SK-N-SH treated with all-trans-retinoic acid at 6 μM for 48 hours (cell line): ENCODE measurements around the gene TSPO.

Source experiments
- ATAC-seq: fragments of 200-7000 bp; cut with Tn5 transposase; 3 replicates; pipeline ENCODE4 v1.9.1; 2020; ENCODE audit warnings: mild to moderate bottlenecking, moderate library complexity
- ARNTL ChIP-seq: fragments of 450-650 bp; formaldehyde crosslinking; IDR thresholded peaks from 2 replicates; pipeline ENCODE4 v1.5.0; 2020; ENCODE audit warnings: low read depth, mild to moderate bottlenecking, moderate library complexity, borderline replicate concordance
- CREB5 ChIP-seq: fragments of 250-450 bp; sonication (Bioruptor Pico); IDR thresholded peaks from 2 replicates; pipeline ENCODE4 v1.5.1; 2020; ENCODE audit warnings: low read depth, mild to moderate bottlenecking, moderate library complexity
- CSDC2 ChIP-seq: fragments of 250-450 bp; sonication (Bioruptor Pico); IDR thresholded peaks from 2 replicates; pipeline ENCODE4 v1.5.0; 2020; ENCODE audit warnings: mild to moderate bottlenecking, moderate library complexity
- CSRNP3 ChIP-seq: fragments of 250-450 bp; sonication (Bioruptor Pico); IDR thresholded peaks from 2 replicates; pipeline ENCODE4 v1.5.1; 2021; ENCODE audit warnings: mild to moderate bottlenecking, moderate library complexity
- GLIS3 ChIP-seq: fragments of 250-450 bp; sonication (Bioruptor Pico); IDR thresholded peaks from 2 replicates; pipeline ENCODE4 v1.5.0; 2020; ENCODE audit warnings: mild to moderate bottlenecking, moderate library complexity
- ISL1 ChIP-seq: fragments of 250-450 bp; sonication (Bioruptor Pico); IDR thresholded peaks from 2 replicates; pipeline ENCODE4 v2.1.2; 2022; ENCODE audit warnings: mild to moderate bottlenecking, moderate library complexity
- OSR1 ChIP-seq: fragments of 250-450 bp; sonication (Bioruptor Pico); IDR thresholded peaks from 2 replicates; pipeline ENCODE4 v1.8.0; 2022; ENCODE audit warnings: moderate library complexity, mild to moderate bottlenecking, inconsistent platforms
- PATZ1 ChIP-seq: fragments of 250-450 bp; sonication (Bioruptor Pico); IDR thresholded peaks from 2 replicates; pipeline ENCODE4 v1.8.0; 2020; ENCODE audit warnings: mild to moderate bottlenecking, moderate library complexity, borderline replicate concordance
- POU6F1 ChIP-seq: fragments of 250-450 bp; sonication (Bioruptor Pico); IDR thresholded peaks from 2 replicates; pipeline ENCODE4 v1.8.0; 2021; ENCODE audit warnings: low read depth, mild to moderate bottlenecking, moderate library complexity, borderline replicate concordance
- PPARA ChIP-seq: fragments of 250-450 bp; sonication (Bioruptor Pico); IDR thresholded peaks from 2 replicates; pipeline ENCODE4 v1.5.0; 2020; ENCODE audit warnings: mild to moderate bottlenecking, borderline replicate concordance
- TCF4 ChIP-seq: fragments of 250-450 bp; sonication (Bioruptor Pico); IDR thresholded peaks from 2 replicates; pipeline ENCODE4 v1.8.0; 2021; ENCODE audit warnings: mild to moderate bottlenecking, moderate library complexity, borderline replicate concordance
- TOX ChIP-seq: fragments of 250-450 bp; sonication (Bioruptor Pico); IDR thresholded peaks from 2 replicates; pipeline ENCODE4 v1.8.0; 2021; ENCODE audit warnings: mild to moderate bottlenecking, moderate library complexity, borderline replicate concordance
- TSHZ2 ChIP-seq: fragments of 250-450 bp; sonication (Bioruptor Pico); IDR thresholded peaks from 2 replicates; pipeline ENCODE4 v1.5.0; 2020; ENCODE audit warnings: mild to moderate bottlenecking, moderate library complexity
- ZFP3 ChIP-seq: fragments of 250-450 bp; sonication (Bioruptor Pico); IDR thresholded peaks from 2 replicates; pipeline ENCODE4 v1.5.0; 2020; ENCODE audit warnings: mild to moderate bottlenecking, moderate library complexity
- ZNF565 ChIP-seq: fragments of 450-650 bp; formaldehyde crosslinking; conservative IDR thresholded peaks from 2 replicates; pipeline ENCODE4 v1.5.0; 2020; ENCODE audit warnings: low read depth, mild to moderate bottlenecking, moderate library complexity
- ZNF70 ChIP-seq: fragments of 450-650 bp; formaldehyde crosslinking; IDR thresholded peaks from 2 replicates; pipeline ENCODE4 v1.5.0; 2020; ENCODE audit warnings: mild to moderate bottlenecking, moderate library complexity
- ZNF8 ChIP-seq: fragments of 450-650 bp; formaldehyde crosslinking; IDR thresholded peaks from 2 replicates; pipeline ENCODE4 v1.5.0; 2020; ENCODE audit warnings: mild to moderate bottlenecking, moderate library complexity

TSPO gene

GRCh38 chr22:43211941-43212433, 60.6 kb downstream of the TSPO start (continued):
- no peak for TF ChIP-seq TCF4
- TF ChIP-seq ARNTL: no peak
- TF ChIP-seq CSDC2 (CRISPR knock-in tag): no peak

GRCh38 chr22:43212434-43212952, 61.1 kb downstream of the TSPO start:
- no peak for ATAC-seq
- no peak for TF ChIP-seq CSRNP3
- TF ChIP-seq OSR1 (CRISPR knock-in tag): no peak
- TF ChIP-seq ZNF565 (CRISPR knock-in tag): no peak
- no peak for TF ChIP-seq TSHZ2 (CRISPR knock-in tag)
- no peak for TF ChIP-seq TCF4
- TF ChIP-seq TOX (CRISPR knock-in tag): no peak
- TF ChIP-seq ZNF70 (CRISPR knock-in tag): no peak
- no peak for TF ChIP-seq GLIS3 (CRISPR knock-in tag)
- no peak for TF ChIP-seq PATZ1 (CRISPR knock-in tag)
- TF ChIP-seq ZFP3 (CRISPR knock-in tag): no peak
- no peak for TF ChIP-seq CREB5
- TF ChIP-seq ZNF8 (CRISPR knock-in tag): no peak
- TF ChIP-seq PPARA: no peak
- no peak for TF ChIP-seq ISL1 (CRISPR knock-in tag)
- no peak for TF ChIP-seq ARNTL
- no peak for TF ChIP-seq POU6F1 (CRISPR knock-in tag)
- TF ChIP-seq, all 23 proteins: peak for 0
